SJSA1 (cell line): Measurements from ENCODE around the gene KAZN. TPM values are rescaled to one million over a fixed set of nuclear protein-coding genes. Genes with fewer than 3 reads are reported as not detected.

ENCODE experiments used
- DNase-seq, 2 experiments: peaks; one replicate each; pipeline ENCODE4 v3.0.0-alpha.2; 2015 to 2020; ENCODE audit warnings: low spot score in 2 of 2, low read depth in 1 of 2
- H3K27ac ChIP-seq: fragments of 250-450 bp; sonication (Bioruptor Pico); 2 replicates; pipeline ENCODE4 v1.5.1; 2020; ENCODE audit warnings: mild to moderate bottlenecking, moderate library complexity
- H3K27me3 ChIP-seq: fragments of 250-450 bp; sonication (Bioruptor Pico); replicated peaks from 2 replicates; pipeline ENCODE4 v1.5.1; 2020; ENCODE audit warnings: mild to moderate bottlenecking, moderate library complexity
- H3K36me3 ChIP-seq: fragments of 250-450 bp; sonication (Bioruptor Pico); 2 replicates; pipeline ENCODE4 v1.5.1; 2020; ENCODE audit warnings: mild to moderate bottlenecking
- H3K4me1 ChIP-seq: fragments of 250-450 bp; sonication (Bioruptor Pico); replicated peaks from 2 replicates; pipeline ENCODE4 v1.6.1; 2021; ENCODE audit warnings: mild to moderate bottlenecking
- H3K4me3 ChIP-seq: fragments of 250-450 bp; sonication (Bioruptor Pico); 2 replicates; pipeline ENCODE4 v1.5.1; 2020; ENCODE audit warnings: mild to moderate bottlenecking
- H3K9me3 ChIP-seq: fragments of 250-450 bp; sonication (Bioruptor Pico); replicated peaks from 2 replicates; pipeline ENCODE4 v1.5.1; 2020; ENCODE audit warnings: mild to moderate bottlenecking
- total RNA-seq: library from RNA; depleted of rRNA; stranded (reverse); fragments of >200 nt; shearing (Covaris generic); gene quantifications from 2 replicates; pipeline ENCODE4 v1.2.3, GENCODE V29; 2014

Gene KAZN
- total RNA-seq, 1 experiment from 2014 or later = 4.2 TPM

GRCh38 chr1:14648896-14649855 lies 50.7 kb downstream of the KAZN start:
- H3K36me3 ChIP-seq = no peaks in the 10 kb centered on the region
- H3K27me3 ChIP-seq = no peaks in the 10 kb centered on the region
- no peak overlapping the region for H3K27ac ChIP-seq
- H3K4me1 ChIP-seq = peaks cover 5% of the 10 kb centered on the region
- no peak for DNase-seq
- peaks cover 4% of the 10 kb centered on the region; the same call in 1 of the 2 replicates for H3K9me3 ChIP-seq
- no peak overlapping the region for H3K4me3 ChIP-seq

- H3K27ac ChIP-seq = no peak overlapping the region
- H3K9me3 ChIP-seq = peaks cover under 1% of the 10 kb centered on the region; the same call in 1 of the 2 replicates
- H3K4me3 ChIP-seq = no peak overlapping the region
- no peak for DNase-seq
- H3K27me3 ChIP-seq = no peaks in the 10 kb centered on the region
- peaks cover 5% of the 10 kb centered on the region for H3K4me1 ChIP-seq
- H3K36me3 ChIP-seq = no peaks in the 10 kb centered on the region
These were observed 51.5 kb downstream of the KAZN start for GRCh38 chr1:14649976-14650375.

- Histone ChIP-seq H3K4me3 (no peak overlapping the region), H3K9me3 (no peaks in the 10 kb centered on the region), H3K27me3 (no peaks in the 10 kb centered on the region), H3K27ac (no peak overlapping the region), H3K36me3 (no peaks in the 10 kb centered on the region), H3K4me1 (peaks cover 5% of the 10 kb centered on the region)
- no peak for DNase-seq
These were observed 52.5 kb downstream of the KAZN start for GRCh38 chr1:14650951-14651350.

- Histone ChIP-seq H3K27me3 (no peaks in the 10 kb centered on the region), H3K4me3 (no peak overlapping the region), H3K27ac (no peak overlapping the region), H3K9me3 (no peaks in the 10 kb centered on the region), H3K36me3 (no peaks in the 10 kb centered on the region), H3K4me1 (peaks cover 5% of the 10 kb centered on the region)
- no peak for DNase-seq
These were observed 54.4 kb downstream of the KAZN start for GRCh38 chr1:14652840-14653239.

- no peak overlapping the region for H3K4me3 ChIP-seq
- peaks cover 5% of the 10 kb centered on the region for H3K4me1 ChIP-seq
- no peak overlapping the region for H3K27ac ChIP-seq
- H3K27me3 ChIP-seq = no peaks in the 10 kb centered on the region
- peak in 1 of 2 experiments; percentile 41 for DNase-seq
- H3K36me3 ChIP-seq = no peaks in the 10 kb centered on the region
- H3K9me3 ChIP-seq = no peaks in the 10 kb centered on the region
These were observed 55.0 kb downstream of the KAZN start for GRCh38 chr1:14653461-14653960.

- H3K27me3 ChIP-seq = no peaks in the 10 kb centered on the region
- H3K9me3 ChIP-seq = no peaks in the 10 kb centered on the region
- peaks cover 5% of the 10 kb centered on the region for H3K4me1 ChIP-seq
- DNase-seq = no peak
- H3K27ac ChIP-seq = no peak overlapping the region
- no peak overlapping the region for H3K4me3 ChIP-seq
- no peaks in the 10 kb centered on the region for H3K36me3 ChIP-seq
These were observed 56.1 kb downstream of the KAZN start for GRCh38 chr1:14654554-14654953.

GRCh38 chr1:14655385-14655784 lies 56.9 kb downstream of the KAZN start:
- Histone ChIP-seq H3K4me3 (no peak overlapping the region), H3K27ac (no peak overlapping the region), H3K9me3 (no peaks in the 10 kb centered on the region), H3K4me1 (peaks cover 5% of the 10 kb centered on the region), H3K36me3 (no peaks in the 10 kb centered on the region), H3K27me3 (no peaks in the 10 kb centered on the region)
- no peak for DNase-seq

GRCh38 chr1:14656384-14656937 lies 58.0 kb downstream of the KAZN start:
- no peaks in the 10 kb centered on the region for H3K27me3 ChIP-seq
- H3K4me1 ChIP-seq = peaks cover 5% of the 10 kb centered on the region
- no peak for DNase-seq
- H3K9me3 ChIP-seq = no peaks in the 10 kb centered on the region
- no peaks in the 10 kb centered on the region for H3K36me3 ChIP-seq
- H3K27ac ChIP-seq = no peak overlapping the region
- no peak overlapping the region for H3K4me3 ChIP-seq

- no peak for DNase-seq
- Histone ChIP-seq H3K27me3 (no peaks in the 10 kb centered on the region), H3K4me3 (no peak overlapping the region), H3K9me3 (no peaks in the 10 kb centered on the region), H3K27ac (no peak overlapping the region), H3K36me3 (no peaks in the 10 kb centered on the region), H3K4me1 (peaks cover 4% of the 10 kb centered on the region)
These were observed 60.2 kb downstream of the KAZN start for GRCh38 chr1:14658642-14659041.

- DNase-seq = no peak
- H3K36me3 ChIP-seq = no peaks in the 10 kb centered on the region
- no peaks in the 10 kb centered on the region for H3K4me1 ChIP-seq
- H3K27me3 ChIP-seq = no peaks in the 10 kb centered on the region
- H3K4me3 ChIP-seq = no peak overlapping the region
- no peak overlapping the region for H3K27ac ChIP-seq
- no peaks in the 10 kb centered on the region for H3K9me3 ChIP-seq
These were observed 61.4 kb downstream of the KAZN start for GRCh38 chr1:14659913-14660312.

GRCh38 chr1:14660801-14661200 lies 62.3 kb downstream of the KAZN start:
- DNase-seq = no peak
- H3K27me3 ChIP-seq = no peaks in the 10 kb centered on the region
- H3K4me3 ChIP-seq = no peak overlapping the region
- no peak overlapping the region for H3K27ac ChIP-seq
- no peaks in the 10 kb centered on the region for H3K36me3 ChIP-seq
- no peaks in the 10 kb centered on the region for H3K9me3 ChIP-seq
- no peaks in the 10 kb centered on the region for H3K4me1 ChIP-seq

GRCh38 chr1:14661222-14661621 lies 62.7 kb downstream of the KAZN start:
- Histone ChIP-seq H3K27me3 (no peaks in the 10 kb centered on the region), H3K36me3 (no peaks in the 10 kb centered on the region), H3K27ac (no peak overlapping the region), H3K4me1 (no peaks in the 10 kb centered on the region), H3K4me3 (no peak overlapping the region), H3K9me3 (no peaks in the 10 kb centered on the region)
- no peak for DNase-seq

- DNase-seq = no peak
- no peak overlapping the region for H3K4me3 ChIP-seq
- H3K27me3 ChIP-seq = no peaks in the 10 kb centered on the region
These were observed 63.6 kb downstream of the KAZN start for GRCh38 chr1:14662116-14662515.

GRCh38 chr1:14663773-14664172 lies 65.3 kb downstream of the KAZN start:
- no peak for DNase-seq
- H3K36me3 ChIP-seq = no peaks in the 10 kb centered on the region
- no peak overlapping the region for H3K27ac ChIP-seq
- H3K4me1 ChIP-seq = no peaks in the 10 kb centered on the region
- no peak overlapping the region for H3K4me3 ChIP-seq
- no peaks in the 10 kb centered on the region for H3K9me3 ChIP-seq
- no peaks in the 10 kb centered on the region for H3K27me3 ChIP-seq

More at GRCh38 chr1:14662116-14662515, 63.6 kb downstream of the KAZN start:
- H3K9me3 ChIP-seq = no peaks in the 10 kb centered on the region
- H3K36me3 ChIP-seq = no peaks in the 10 kb centered on the region
- no peak overlapping the region for H3K27ac ChIP-seq
- H3K4me1 ChIP-seq = no peaks in the 10 kb centered on the region
